NCI-H446 (cell line): Measurements from ENCODE around the gene SCGN.

Source experiments
- DNase-seq, 2 experiments: peaks; one replicate each; lab custom pipeline; 2025; lab: John Stamatoyannopoulos, UW

Gene SCGN, protein sequence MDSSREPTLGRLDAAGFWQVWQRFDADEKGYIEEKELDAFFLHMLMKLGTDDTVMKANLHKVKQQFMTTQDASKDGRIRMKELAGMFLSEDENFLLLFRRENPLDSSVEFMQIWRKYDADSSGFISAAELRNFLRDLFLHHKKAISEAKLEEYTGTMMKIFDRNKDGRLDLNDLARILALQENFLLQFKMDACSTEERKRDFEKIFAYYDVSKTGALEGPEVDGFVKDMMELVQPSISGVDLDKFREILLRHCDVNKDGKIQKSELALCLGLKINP

DNA sequence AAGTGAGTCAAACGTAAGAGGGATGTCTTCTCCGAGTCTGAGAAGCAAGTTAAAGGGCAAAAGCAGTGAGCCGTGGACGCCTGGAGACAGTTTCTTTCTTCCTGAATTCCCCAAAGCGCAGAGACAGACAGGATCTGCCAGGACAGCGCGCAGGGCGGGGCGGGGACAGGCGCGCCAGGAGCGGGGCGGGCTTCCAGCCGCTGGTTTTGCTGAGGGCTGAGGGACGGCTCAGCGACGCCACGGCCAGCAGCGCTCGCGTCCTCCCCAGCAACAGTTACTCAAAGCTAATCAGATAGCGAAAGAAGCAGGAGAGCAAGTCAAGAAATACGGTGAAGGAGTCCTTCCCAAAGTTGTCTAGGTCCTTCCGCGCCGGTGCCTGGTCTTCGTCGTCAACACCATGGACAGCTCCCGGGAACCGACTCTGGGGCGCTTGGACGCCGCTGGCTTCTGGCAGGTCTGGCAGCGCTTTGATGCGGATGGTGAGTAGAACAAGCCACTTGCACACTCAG is at the start of gene SCGN:
TSS of gene SCGN (plus strand) at position 209 of the 509 bp plus-strand sequence. CDS start at position 398, 189 bp downstream.
- peak in 1 of 2 experiments; percentile 65 for DNase-seq

DNA sequence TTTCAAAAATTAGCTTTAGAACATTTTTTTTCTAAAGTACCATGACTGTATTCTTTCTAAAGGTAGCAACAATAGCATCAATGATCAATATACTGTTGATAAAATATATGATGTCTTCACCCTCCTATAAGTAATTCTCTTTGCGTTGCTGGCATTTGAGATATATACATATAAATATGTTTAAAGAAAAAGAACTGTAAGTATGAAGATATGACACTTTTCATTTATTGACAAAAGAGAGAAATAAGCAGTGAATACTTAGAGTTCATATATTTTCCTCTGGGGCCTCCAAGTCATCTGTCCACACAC is 49.4 kb upstream of the SCGN start:
- no peak for DNase-seq

DNA sequence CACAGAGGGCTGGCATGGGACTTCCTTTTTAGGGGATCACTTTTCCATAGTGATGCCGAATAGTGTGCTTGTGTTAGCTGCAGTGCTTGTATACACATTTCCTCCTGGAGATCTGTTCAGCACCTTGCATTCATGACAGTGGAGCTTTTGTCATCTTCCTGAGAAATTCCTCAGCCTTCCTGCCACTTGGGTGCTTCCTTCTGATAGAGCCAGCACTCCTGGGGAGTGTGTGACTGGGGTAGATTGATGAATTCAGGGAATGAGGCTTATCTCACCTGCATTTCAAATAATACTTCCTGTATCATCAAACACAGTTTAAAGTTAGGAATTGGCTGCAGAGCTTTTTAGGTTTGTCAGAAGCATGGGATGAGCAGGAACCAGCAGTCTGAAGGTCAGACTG is 48.8 kb upstream of the SCGN start:
- DNase-seq = no peak

DNA sequence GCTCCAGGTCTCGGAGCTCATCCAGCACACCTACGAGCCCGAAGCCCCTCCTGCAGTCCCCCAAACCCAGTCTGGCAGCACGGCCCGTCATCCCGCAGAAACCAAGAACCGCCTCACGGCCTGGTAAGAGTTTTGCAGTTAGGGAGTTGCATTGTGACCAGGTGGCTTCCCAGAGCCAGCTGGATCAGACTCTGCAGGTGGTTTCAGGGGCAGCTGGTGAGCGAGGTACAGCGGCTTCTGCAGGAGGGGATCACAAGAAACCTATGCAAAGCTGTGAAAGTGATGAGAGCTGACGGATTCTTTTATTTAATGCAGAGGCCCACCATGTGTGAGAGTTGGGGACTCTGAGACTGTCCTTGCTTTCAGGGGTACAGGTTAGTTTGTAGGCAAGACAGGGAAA is 45.9 kb upstream of the SCGN start:
- DNase-seq = no peak

DNA sequence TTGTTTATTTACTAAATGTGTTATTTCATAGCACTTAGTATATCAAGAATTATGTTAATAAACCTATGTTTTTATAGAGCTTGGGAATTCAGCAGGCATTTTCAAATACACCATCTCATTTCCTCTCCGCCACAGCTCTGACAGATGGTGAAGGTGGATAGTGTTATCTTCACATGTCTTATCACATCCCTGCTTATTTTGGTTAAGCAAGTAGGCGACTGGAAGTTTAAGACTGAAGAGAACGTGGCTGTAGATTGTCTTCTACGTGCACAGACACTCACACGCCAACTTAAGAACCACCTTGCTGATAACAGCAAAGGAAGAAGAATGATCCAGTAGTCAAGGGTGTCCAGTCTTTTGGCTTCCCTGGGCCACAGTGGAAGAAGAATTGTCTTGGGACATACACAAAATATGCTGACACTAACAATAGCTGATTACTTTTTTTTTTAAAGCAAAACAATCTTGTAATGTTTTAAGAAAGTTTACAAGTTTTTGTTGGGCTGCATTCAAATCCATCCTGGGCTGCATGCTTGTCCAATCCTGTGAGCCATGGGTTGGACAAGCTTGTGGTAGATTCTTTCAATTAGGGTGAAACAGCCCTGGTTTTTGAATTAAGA is 43.3 kb upstream of the SCGN start:
- DNase-seq = no peak

DNA sequence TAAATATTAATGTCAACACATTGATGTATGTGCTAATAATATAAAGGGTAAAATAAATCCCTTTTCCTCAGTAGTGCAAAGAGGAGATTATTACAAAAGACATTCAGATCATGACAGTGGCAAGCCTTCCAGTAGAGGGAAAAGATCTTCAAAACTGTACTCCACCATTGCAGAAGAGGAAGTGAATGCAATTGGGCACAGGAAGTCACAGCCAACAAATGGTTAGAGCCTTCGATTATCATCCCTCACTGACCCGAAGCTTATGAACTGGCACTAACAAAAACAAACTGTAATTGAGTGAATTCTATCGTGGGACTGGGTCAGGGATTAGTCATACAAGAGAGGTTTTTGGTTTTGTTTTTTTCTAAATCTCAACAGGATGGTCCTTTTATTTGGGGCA is 39.3 kb upstream of the SCGN start:
- DNase-seq = no peak

DNA sequence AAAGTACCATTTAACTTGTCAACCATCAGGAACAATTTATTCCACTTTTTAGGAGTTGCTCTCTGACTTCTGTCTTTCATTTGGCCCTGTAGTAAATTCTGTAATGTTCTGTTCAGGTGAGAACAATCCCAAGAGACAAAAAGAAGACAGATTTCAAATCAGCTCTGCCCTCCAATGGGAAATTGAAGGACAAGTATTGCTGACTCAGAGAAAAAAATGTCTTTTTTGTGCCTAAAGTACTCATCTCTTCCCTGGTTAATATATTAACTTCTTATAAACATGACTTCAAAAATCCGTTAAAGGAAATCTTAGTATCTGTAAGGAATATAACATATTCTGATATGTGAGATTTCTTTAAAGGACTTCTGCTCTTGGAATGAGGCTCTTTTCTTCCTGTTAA is 38.6 kb upstream of the SCGN start:
- no peak for DNase-seq

DNA sequence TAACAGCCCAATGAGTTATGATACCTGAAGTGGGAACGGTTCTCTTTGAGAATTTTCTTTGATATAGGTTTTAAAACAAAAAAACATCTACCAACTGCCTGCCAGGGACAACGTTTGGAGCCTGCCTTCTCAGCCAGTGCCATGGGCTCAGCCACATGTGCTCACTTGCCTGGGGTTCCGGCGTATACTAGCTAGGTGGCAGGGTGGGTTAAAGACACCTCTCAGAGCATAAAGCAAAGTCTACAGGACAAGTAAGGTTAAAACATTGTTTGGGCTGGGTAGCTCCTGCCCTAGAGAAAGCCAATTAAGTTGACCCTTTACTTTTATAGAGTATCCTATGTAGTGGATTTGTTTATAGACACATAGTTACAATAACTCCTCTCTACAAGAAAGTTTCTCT is 38.0 kb upstream of the SCGN start:
- DNase-seq = no peak

DNA sequence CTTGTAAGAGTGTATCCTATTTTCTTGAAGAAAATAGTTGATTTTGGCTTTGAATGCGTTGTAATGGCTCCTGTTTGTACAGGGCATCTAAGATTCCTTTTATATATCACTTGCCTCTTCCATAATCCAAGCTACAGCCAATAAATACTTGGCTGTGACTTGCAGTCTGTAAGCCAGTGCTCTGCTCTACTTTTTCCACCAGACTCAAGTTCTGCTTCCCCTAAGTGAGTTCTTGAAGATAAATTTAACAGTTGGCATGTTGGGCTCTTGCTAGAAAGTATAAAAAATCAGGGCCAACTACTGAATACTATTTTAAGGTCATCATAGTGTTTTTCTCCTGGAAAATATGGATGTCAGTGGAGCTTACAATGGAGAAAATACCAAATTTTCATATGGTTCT is 36.5 kb upstream of the SCGN start:
- DNase-seq = no peak

DNA sequence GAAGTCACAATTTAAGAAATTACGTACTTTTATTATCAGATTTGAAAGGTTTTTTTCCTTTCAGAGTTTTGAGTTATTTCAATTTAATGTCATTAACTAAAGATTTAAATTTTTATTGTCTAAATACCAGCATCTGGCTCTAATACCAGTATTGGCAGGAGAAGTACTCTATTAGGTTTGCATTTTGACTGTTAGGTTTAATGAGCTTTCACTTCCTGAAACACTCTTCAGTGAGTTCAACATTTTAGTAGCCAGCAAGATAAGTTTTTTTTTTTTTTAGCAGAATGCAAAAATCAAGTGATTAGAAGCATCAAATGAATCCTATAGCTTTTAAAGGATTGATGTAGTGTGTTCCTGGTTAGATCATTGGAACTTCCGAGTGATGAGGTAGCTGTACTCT is 34.0 kb upstream of the SCGN start:
- DNase-seq = no peak

DNA sequence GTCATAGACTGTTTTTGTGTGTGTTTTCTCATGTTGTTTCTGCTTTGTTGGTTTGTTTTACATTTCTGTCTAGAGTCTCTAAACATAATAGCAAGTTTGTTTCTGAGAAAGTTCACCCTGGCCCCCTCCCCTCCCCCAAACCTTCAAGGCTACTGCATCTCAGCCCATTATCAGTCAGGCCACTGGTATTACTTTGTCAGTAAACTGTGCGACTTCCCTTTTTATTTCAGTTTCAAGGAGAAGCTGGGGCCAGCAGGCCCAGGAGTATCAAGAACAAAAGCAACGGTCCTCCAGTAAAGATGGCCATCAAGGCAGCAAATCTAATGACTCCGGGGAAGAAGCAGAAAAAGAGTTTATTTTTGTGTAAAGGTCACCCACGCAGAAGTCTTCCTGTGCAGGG is 32.8 kb upstream of the SCGN start:
- no peak for DNase-seq

DNA sequence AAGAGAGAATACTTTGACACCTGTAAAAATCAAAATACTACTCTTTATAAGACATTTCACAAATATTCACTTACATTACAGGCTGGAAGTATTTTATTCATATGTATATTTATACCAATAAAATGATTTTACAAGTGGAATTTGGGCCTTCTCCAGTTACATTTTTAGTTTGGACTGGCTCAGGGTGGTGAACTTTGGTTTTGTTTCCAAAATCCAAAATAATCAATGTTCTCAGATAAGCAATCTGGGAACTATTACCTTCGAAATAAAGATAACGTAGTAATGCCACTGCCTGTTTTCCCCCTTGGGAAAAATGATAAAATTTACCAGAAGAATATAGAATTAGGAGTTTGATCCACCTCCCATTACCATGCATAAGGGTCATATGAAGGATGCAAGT is 31.6 kb upstream of the SCGN start:
- no peak for DNase-seq

DNA sequence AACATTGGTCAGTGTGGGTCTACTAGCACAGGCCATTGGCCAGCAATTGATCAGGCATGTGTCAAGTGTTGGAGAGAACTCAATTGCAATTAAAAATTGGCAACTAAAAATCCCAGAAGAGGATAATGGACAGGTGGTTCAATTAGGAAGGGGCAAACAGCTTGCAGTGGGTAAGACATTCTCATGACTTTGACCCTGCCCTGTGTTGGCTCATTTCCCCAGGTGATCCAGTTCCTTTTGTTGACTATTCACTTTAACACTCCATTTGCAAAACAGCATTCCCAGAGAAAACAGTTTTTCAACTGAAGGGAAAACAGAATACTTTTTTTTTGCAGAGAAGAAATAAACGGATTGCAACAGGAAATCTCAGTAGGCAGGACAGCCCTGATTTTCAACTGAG is 28.9 kb upstream of the SCGN start:
- DNase-seq = peak in 1 of 2 experiments; percentile 49

DNA sequence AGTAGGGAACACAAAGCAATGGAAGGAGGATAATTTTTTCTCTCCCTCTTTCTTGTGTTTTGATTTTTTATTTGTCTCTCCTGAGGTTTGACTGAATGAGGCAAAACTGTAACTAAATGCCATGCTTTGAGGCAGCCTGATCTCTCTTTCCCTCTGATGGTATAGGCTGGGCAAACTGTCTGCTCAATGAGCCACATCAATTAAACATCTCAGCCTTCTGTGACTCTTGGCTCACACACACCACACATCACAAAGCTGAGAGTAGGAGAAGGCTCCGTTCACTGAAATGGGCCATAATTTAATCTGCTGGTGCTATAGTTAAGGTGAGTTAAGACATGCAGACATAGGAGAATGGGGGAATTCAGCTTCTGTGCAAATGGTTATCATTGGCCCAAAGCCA is 28.1 kb upstream of the SCGN start:
- peak; percentile 44 to 77 for DNase-seq

DNA sequence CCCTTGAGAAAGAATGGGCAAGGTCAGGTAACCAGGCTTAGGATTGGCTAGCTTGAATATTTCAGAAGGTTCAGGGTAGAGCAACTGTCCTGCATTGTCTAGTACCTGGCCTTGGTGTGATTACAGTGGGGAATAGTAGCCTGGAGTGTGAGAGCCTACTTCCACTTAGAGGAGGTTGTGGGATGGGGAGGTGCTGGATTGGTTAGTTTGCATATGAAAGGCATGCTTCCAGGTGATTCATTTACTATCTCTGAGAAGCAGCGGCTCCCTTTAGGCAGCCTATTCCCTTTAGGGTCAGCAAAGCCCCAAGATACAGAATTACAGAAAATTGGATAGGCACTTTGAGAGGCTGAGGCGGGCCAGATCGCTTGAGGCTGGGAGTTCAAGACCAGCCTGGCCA is 25.0 kb upstream of the SCGN start:
- DNase-seq = no peak

DNA sequence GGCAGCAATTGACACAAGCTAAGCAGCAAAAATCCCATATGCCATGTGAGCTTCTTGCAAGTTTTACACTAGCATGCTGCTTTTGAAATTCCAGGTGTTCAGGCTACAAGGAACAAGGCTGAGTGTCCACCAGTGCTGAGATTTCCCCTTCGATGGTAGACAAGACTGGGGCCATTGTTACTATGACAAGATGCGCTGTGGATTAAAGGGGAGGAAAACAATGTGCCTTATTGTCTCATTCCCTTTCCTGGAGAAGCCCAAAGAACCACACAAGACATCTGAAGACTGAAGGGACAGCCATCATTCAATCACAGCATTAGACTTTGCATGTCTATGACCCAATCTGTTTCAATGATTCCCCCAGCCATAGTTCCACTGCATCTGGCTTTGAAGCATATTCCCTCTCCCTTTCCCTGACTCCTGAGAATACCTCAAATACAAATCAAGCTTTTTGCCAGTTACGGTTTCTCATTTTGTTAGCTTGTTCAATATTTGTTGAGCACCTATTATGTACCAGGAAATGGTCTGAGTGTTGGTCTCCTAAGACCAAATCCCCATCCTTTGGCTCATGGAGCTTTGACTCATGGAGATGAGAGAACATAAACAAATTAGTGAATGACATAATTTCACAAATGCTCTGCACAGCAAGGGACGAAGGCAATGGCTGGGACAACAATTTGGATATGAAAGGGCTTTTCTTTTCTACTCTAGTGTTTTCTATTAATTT is 23.4 kb upstream of the SCGN start:
- no peak for DNase-seq

DNA sequence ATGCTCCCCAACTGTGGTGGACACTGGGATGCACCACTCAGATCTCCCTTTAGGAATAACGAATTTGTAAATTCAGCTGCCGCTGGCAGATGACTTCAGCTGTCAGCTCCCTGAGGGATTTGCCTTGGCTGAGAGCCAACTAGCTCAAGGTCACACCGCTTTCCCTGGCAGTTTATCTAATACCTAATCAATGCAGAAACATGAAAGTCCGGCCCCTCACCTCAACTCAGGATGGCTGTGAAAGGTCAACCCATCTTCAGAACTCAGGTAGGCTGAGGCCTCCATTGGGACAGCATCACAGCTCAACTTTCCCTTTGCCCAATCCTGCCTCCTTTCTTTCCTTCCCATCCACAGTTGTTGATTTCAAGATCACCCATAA is 22.8 kb upstream of the SCGN start:
- peak in 1 of 2 experiments; percentile 46 for DNase-seq

DNA sequence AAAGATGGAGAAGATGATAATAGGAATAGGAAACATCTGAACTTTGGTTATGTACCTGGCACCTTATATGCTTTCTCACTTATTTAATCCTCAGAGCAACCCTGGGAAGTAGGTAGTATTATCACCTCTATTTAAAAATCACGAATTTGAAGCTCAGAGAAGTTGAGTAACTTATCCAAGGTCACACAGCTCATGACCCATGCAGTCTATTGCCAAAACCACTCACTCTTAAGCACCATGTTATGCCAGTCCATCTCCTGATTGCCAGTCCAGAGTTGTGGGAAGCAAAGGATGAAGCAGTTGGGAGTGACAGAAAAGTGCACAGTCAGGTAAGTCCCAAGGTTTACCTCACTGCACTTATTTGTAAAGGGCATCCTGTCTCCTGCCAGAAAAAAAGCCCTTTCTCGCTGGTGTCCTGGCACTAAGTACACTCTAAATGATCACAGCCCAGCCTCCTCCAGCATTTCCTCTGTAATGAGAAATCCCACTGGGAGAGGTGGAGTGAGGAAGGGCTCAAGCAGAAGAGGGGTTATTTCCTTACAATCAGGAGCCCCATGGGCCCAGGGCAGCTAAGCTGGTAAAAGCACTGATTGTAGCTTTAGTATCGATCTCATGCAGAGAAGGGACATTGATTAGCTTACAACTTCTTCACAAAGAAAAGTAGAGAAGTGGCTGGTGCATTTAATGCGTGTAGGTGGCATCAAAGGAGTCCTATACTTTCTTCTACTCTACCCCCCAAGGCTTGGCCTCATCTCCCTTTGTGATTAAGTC is 21.3 kb upstream of the SCGN start:
- DNase-seq = no peak

DNA sequence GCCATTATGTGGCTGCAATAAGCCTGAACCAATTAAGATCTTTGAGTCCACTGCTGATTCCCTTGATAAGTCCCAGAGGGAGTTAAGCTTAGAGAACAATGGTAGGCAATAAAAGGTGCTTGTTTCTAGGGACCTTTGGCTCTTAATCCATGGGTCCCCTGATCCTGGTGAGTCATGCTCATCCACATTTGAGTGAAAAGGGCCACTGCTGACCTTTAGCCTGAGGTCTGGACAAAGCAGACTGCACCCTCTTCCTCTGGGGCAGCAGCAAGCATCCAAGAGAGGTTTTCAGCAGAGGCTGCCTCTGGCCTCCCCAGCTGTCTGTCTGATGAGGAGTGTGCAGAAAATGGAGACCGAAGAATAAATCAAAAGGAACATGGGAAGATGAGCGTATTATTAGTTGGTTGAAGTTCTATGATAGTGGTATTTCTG is 16.1 kb upstream of the SCGN start:
- no peak for DNase-seq

DNA sequence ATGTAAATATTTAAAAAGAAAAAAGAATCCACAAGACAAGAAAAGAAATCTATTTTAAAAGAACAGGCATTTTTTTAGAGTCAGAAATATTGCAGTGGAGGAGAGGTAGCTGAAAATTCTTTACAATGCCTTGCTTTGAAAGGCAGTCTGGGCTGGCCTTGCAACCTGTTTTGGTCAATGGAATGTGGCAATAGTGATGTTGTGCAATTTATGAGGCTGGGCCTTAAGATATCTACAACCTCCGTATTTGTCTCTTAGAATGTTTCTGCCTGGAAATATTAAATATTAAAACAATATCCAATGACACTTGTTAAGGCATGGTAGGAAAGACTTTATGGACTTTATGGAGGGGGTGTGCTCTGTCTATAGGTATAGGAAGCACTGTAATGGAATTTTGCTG is 14.8 kb upstream of the SCGN start:
- no peak for DNase-seq

DNA sequence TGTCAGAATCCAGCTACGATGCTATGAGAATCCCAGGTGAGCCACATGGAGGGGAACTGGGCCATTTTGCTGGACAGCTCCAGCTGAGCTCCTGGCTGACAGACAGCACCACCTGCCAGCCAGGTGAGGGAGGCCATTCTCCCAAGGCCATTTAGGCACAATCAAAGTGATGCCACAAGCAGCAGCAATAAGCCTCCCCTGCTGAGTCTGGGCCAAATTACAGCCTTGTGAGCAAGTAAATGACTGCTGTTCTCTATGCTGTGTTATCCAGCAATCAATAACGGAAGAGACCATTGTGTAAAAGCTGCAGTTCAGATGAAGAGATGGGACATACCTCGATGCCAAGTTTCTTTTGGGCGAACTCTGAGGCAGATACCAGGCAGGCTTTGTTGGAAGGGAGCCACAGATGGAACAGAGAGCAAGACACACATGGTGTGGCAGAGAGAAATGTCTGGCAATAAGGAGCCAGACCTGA is 14.0 kb upstream of the SCGN start:
- peak; percentile 87 to 94 for DNase-seq

DNA sequence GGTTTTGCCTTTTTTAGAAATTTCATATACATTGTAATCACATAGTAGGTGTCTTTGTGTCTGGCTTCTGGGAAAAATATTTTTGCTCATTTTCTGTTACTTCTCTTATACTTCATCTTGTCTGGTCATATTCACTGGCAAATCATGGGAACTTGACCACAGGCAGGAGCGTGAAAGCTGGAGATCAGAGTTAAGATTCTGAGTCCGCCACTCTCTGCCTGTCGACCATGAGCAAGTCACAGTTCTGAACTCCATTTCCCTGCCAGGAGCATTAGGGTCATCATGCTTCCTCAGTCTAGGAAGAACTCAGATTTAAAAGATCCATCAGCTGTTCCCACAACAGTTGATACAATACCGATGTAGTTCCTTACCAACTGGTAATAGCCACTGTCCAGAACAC is 12.4 kb upstream of the SCGN start:
- DNase-seq = no peak
